ENCODE results near the gene VAX1.
"Not testable (repeated sequence)": the region's sequence is repeated elsewhere in the genome, so short reads cannot be mapped to it uniquely, and the experiment has no call there.

The VAX1 gene

DNA sequence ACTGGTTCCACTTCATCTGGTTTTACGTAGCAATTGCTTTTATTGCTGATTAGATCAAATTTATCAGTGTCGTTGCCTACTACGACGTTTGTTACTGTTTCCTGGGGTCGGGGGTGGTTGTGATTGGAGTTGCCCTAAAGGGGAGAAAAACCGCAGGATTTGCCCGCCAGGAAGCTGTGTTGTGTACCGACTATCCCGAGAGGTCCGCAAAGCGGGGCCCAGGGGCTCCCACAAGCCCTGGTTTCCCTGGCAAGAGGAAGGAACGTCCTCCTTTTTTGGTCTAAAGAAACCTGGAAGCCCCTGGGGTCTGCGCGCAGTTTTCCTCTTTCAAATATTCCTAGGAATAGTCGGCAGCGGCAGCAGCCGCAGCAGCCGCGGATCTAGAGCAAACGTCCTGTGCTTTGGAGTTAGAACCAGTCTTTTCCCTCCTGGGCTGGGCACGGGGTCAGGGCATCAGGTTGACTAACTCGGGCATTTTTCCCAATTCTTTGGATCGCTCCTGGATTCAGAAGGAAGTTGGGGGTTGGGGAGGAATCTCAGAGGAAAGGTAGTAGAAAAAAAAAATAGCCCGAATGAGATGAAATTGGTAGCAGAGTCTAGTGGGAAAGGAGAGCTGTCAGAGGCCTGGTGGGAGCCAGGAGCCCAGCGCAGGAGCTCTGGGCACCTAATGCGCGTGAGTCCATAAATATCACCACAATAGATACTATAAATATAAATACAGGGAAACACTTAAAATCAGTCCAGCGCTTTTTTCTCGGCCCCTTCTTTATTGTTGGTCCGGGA, 4.6 kb downstream of the VAX1 start:
- H3K9me3 ChIP-seq (ENCODE audit: control insufficient read depth in 2 of 2, low read length in 2 of 2), result no peaks in the 10 kb centered on the region
- no peaks in the 10 kb centered on the region for H3K36me3 ChIP-seq (ENCODE audit: control insufficient read depth in 2 of 2, insufficient read depth in 2 of 2, low read length in 2 of 2)
- peaks cover 58 to 89% of the 10 kb centered on the region in 2 donors for H3K27me3 ChIP-seq (ENCODE audit: control insufficient read depth in 1 of 2, insufficient read depth in 2 of 2, low read length in 2 of 2)
- peaks cover 30% of the 10 kb centered on the region for H3K4me1 ChIP-seq (ENCODE audit: control insufficient read depth, insufficient read depth, low read length)
- no peak overlapping the region for H3K4me3 ChIP-seq (ENCODE audit: low read length in 2 of 2)
- H3K9ac ChIP-seq (ENCODE audit: low read length in 2 of 2), result no peak overlapping the region
- no peak overlapping the region for H3K27ac ChIP-seq (ENCODE audit: low read length)

DNA sequence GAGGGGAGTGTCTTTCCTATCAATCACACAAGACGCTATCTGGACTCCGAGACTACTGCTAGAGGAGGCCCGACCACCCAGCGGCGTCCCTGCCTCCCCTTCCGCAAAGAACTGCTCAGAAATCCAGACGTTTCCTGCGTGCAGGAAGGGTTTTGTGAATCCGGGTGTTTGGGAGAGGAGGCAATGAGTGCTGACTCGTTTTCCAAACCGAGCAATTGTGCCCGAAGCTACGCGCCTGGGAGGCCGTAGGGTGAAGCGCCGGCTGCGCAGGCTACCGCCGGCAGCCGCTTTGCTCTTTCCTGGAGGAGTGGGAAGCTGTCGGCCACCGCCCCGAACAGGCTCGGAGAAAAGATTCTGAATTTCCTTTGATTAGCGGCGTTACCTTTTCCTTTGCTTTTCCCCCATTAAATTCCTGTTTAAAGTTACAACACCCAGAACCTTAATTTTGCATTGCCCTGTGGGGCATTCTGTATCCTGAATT, 5.3 kb downstream of the VAX1 start:
- no peak overlapping the region for H3K9ac ChIP-seq (ENCODE audit: low read length in 2 of 2)
- H3K36me3 ChIP-seq (ENCODE audit: control insufficient read depth in 2 of 2, insufficient read depth in 2 of 2, low read length in 2 of 2), result no peaks in the 10 kb centered on the region
- H3K4me1 ChIP-seq (ENCODE audit: control insufficient read depth, insufficient read depth, low read length), result peaks cover 28% of the 10 kb centered on the region
- H3K9me3 ChIP-seq (ENCODE audit: control insufficient read depth in 2 of 2, low read length in 2 of 2), result no peaks in the 10 kb centered on the region
- peaks cover 53 to 86% of the 10 kb centered on the region in 2 donors for H3K27me3 ChIP-seq (ENCODE audit: control insufficient read depth in 1 of 2, insufficient read depth in 2 of 2, low read length in 2 of 2)
- H3K4me3 ChIP-seq (ENCODE audit: low read length in 2 of 2), result no peak overlapping the region
- no peak overlapping the region for H3K27ac ChIP-seq (ENCODE audit: low read length)

DNA sequence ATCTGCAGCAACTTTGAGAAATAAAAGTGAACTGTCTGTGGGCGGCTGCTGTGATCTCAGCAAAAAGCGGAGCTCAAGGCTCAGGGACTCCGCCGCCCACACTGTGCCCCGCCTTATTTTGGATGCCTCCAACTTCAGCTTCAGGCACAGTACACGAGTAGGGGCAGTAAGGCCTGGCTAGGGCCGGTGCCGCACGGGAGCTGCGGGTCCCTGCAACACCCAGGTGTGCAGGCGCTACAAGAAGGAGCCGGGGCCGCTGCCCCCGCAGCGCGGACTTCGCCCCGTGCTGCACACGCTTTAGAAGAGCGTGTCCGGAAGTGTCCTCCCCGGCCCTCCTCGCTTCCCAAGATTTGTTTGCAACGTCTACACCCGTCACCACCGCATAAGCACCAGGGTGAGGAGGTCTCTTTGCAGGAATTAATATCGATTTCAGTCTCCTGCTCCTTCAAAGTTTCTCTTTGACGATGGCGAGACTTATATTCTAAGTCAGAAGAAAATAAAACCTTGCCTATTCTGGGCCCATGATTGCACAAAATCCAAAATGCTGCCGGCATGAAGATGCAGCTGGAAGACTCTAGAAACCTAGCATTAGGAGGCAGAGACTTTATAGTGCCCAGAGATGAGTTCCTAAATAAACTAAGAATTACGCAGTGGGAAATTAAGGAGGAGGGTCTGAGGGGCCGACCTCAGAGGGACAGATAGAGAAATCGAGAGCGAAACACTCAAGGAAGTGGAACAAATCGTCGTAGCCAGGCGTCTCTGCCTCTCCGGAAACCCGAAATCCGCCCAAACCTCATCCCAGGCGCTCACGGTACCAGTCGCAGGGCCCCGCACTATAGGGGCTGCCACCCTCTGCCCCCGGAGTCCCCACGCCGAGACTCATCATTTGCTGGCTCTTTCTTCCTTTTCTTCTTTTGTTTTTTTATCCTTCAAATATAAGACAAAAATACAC, 6.4 kb downstream of the VAX1 start:
- peaks cover 54 to 86% of the 10 kb centered on the region in 2 donors for H3K27me3 ChIP-seq (ENCODE audit: control insufficient read depth in 1 of 2, insufficient read depth in 2 of 2, low read length in 2 of 2)
- peaks cover 17% of the 10 kb centered on the region for H3K4me1 ChIP-seq (ENCODE audit: control insufficient read depth, insufficient read depth, low read length)
- no peak overlapping the region for H3K27ac ChIP-seq (ENCODE audit: low read length)

DNA sequence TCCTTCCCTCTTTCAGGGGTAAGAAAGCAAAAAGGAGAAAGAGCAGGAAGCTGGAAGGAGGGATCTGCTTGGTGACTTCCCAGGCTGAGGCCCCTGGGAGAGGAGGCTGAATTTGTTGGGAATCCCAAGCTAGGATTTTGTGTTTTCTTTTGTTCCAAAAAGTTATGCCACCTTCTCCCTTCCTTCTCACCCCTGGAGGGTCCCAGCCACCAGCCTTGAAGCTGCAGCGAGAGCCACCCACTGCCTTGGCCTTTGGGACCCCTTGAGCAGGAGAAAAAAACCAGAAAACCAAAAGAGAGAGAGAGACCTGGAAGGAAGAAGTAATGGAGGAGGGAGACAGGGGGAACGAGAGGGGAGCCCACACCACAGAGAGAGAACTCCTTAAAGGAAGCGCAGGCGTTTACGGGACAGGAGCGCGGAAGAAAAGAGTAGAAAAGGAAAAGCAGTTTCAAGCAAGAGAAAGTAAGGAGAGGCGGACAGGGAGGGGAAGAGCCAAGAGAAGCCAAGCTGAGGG, 7.2 kb downstream of the VAX1 start:
- Histone ChIP-seq H3K27ac (ENCODE audit: low read length) (no peak overlapping the region), H3K9me3 (ENCODE audit: control insufficient read depth in 2 of 2, low read length in 2 of 2) (no peaks in the 10 kb centered on the region), H3K9ac (ENCODE audit: low read length in 2 of 2) (no peak overlapping the region), H3K36me3 (ENCODE audit: control insufficient read depth in 2 of 2, insufficient read depth in 2 of 2, low read length in 2 of 2) (no peaks in the 10 kb centered on the region), H3K4me3 (ENCODE audit: low read length in 2 of 2) (peak overlapping the region; percentile 40 to 43), H3K27me3 (ENCODE audit: control insufficient read depth in 1 of 2, insufficient read depth in 2 of 2, low read length in 2 of 2) (peaks cover 48 to 79% of the 10 kb centered on the region in 2 donors), H3K4me1 (ENCODE audit: control insufficient read depth, insufficient read depth, low read length) (peaks cover 13% of the 10 kb centered on the region)

More for the DNA sequence above, 6.4 kb downstream of the VAX1 start:
- Histone ChIP-seq H3K9ac (ENCODE audit: low read length in 2 of 2) (no peak overlapping the region), H3K9me3 (ENCODE audit: control insufficient read depth in 2 of 2, low read length in 2 of 2) (no peaks in the 10 kb centered on the region), H3K4me3 (ENCODE audit: low read length in 2 of 2) (peak overlapping the region; percentile 40 to 43), H3K36me3 (ENCODE audit: control insufficient read depth in 2 of 2, insufficient read depth in 2 of 2, low read length in 2 of 2) (no peaks in the 10 kb centered on the region)

DNA sequence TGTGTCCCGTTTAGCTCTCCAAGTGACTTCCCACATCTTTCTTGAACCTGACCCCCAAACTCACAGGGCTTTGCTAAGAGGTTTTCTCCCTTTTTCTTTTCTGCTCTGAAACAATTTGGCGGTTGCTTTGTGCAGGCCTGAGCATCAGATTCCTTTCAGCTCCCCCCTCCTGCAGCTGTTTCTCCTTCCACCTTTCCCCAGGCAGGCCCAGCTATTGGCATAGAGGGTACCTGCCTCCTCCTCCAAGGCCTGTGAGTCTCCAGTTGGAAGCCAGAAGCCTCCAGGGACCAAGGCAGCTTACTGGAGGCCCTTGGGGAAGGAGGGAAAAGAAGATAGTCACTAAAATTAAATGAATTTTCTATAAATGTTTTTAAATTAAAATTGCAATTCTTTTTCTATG, 7.7 kb downstream of the VAX1 start:
- H3K27me3 ChIP-seq (ENCODE audit: control insufficient read depth in 1 of 2, insufficient read depth in 2 of 2, low read length in 2 of 2), result peaks cover 44 to 74% of the 10 kb centered on the region in 2 donors
- H3K4me3 ChIP-seq (ENCODE audit: low read length in 2 of 2), result no peak overlapping the region

DNA sequence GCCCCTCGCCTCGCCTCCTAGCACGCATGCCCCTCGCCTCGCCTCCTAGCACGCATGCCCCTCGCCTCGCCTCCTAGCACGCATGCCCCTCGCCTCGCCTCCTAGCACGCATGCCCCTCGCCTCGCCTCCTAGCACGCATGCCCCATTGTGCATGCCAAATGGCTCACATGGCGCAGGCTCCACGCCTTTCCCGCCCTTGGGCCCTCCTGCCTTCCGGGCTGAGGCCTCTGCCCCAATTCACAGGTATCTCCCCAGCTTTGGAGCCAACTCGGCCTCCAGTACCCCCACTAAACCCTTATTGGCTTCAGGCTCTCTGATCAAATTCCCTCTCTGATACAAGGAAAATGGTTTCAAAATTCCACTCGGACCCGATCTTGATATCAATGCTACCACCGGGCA, 11.4 kb downstream of the VAX1 start:
- H3K9ac ChIP-seq (ENCODE audit: low read length in 2 of 2); H3K36me3 ChIP-seq (ENCODE audit: control insufficient read depth in 2 of 2, insufficient read depth in 2 of 2, low read length in 2 of 2); H3K27ac ChIP-seq (ENCODE audit: low read length); H3K4me3 ChIP-seq (ENCODE audit: low read length in 2 of 2); H3K4me1 ChIP-seq (ENCODE audit: control insufficient read depth, insufficient read depth, low read length); H3K9me3 ChIP-seq (ENCODE audit: control insufficient read depth in 2 of 2, low read length in 2 of 2): not testable (repeated sequence)
- H3K27me3 ChIP-seq (ENCODE audit: control insufficient read depth in 1 of 2, insufficient read depth in 2 of 2, low read length in 2 of 2), result peaks cover 22 to 44% of the 10 kb centered on the region in 2 donors

More for the DNA sequence above, 7.7 kb downstream of the VAX1 start:
- peaks cover 13% of the 10 kb centered on the region for H3K4me1 ChIP-seq (ENCODE audit: control insufficient read depth, insufficient read depth, low read length)
- no peak overlapping the region for H3K27ac ChIP-seq (ENCODE audit: low read length)
- no peaks in the 10 kb centered on the region for H3K36me3 ChIP-seq (ENCODE audit: control insufficient read depth in 2 of 2, insufficient read depth in 2 of 2, low read length in 2 of 2)
- H3K9ac ChIP-seq (ENCODE audit: low read length in 2 of 2), result no peak overlapping the region
- no peaks in the 10 kb centered on the region for H3K9me3 ChIP-seq (ENCODE audit: control insufficient read depth in 2 of 2, low read length in 2 of 2)

DNA sequence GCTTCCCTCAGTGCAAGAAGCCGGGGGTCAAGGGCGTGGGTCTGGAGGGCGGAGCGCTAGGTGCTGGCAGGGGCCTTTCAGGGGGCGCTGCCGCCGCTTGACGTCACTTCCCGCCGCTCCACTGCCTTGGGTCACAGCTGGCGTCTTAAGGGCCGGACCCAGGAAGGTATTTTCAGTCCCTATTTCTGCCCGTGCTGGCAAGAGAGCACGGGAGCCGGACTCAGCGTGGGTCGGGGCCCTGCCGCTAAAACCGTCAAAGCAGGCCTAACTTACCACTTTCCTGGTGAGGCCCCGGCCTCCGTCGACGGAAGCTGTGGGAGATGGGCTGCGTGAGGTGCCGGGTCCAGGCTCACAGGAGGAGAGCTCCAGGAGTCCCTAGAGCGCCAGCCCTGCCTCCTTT, 12.0 kb downstream of the VAX1 start:
- Histone ChIP-seq H3K4me1 (ENCODE audit: control insufficient read depth, insufficient read depth, low read length) (no peaks in the 10 kb centered on the region), H3K27me3 (ENCODE audit: control insufficient read depth in 1 of 2, insufficient read depth in 2 of 2, low read length in 2 of 2) (peaks cover 16 to 38% of the 10 kb centered on the region in 2 donors), H3K9me3 (ENCODE audit: control insufficient read depth in 2 of 2, low read length in 2 of 2) (no peaks in the 10 kb centered on the region), H3K36me3 (ENCODE audit: control insufficient read depth in 2 of 2, insufficient read depth in 2 of 2, low read length in 2 of 2) (no peaks in the 10 kb centered on the region), H3K4me3 (ENCODE audit: low read length in 2 of 2) (no peak overlapping the region), H3K27ac (ENCODE audit: low read length) (no peak overlapping the region), H3K9ac (ENCODE audit: low read length in 2 of 2) (no peak overlapping the region)

DNA sequence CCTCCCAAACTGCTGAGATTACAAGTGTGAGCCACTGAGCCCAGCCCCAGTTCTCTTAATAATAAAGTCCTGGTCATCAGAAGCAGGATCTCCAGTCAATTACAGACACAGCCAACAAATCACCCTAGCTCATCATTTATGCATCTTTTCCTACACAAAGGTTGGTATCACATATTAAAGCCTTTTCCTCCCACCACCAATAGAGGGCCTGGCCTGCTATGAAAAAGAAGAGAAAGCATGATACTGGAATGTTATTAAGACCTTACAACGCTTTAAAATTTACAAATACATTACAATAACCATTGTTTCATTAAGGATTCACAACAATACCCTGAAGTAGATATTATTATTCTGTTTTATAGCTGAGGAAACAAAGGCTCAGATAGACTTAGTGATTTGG, 25.9 kb downstream of the VAX1 start:
- no peak overlapping the region for H3K9ac ChIP-seq (ENCODE audit: low read length in 2 of 2)
- H3K36me3 ChIP-seq (ENCODE audit: control insufficient read depth in 2 of 2, insufficient read depth in 2 of 2, low read length in 2 of 2), result no peaks in the 10 kb centered on the region

DNA sequence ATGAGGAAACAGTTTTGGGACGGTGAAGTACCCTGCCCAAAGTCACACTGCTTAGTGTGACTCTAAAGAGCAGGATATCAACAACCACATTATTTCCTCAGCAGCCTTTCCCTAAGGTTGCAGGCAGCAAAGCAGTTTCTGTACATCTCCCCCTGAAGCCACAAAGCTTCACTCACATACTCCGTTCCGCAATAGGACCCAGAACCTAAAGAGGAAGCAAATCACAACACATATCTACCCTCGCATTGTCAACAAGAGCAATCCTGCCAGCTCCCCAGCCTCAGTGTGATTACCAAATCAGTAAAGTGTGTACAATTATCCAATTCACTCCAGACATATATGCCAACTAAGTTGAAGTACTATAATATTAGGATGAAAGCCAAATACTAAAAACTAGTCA, 30.8 kb downstream of the VAX1 start:
- Histone ChIP-seq H3K27ac (ENCODE audit: low read length) (no peak overlapping the region), H3K4me1 (ENCODE audit: control insufficient read depth, insufficient read depth, low read length) (no peaks in the 10 kb centered on the region), H3K9ac (ENCODE audit: low read length in 2 of 2) (no peak overlapping the region), H3K36me3 (ENCODE audit: control insufficient read depth in 2 of 2, insufficient read depth in 2 of 2, low read length in 2 of 2) (no peaks in the 10 kb centered on the region), H3K9me3 (ENCODE audit: control insufficient read depth in 2 of 2, low read length in 2 of 2) (no peaks in the 10 kb centered on the region), H3K4me3 (ENCODE audit: low read length in 2 of 2) (no peak overlapping the region), H3K27me3 (ENCODE audit: control insufficient read depth in 1 of 2, insufficient read depth in 2 of 2, low read length in 2 of 2) (peaks cover 2 to 6% of the 10 kb centered on the region in 2 donors)

More for the DNA sequence above, 25.9 kb downstream of the VAX1 start:
- H3K27me3 ChIP-seq (ENCODE audit: control insufficient read depth in 1 of 2, insufficient read depth in 2 of 2, low read length in 2 of 2), result peaks cover 5 to 11% of the 10 kb centered on the region in 2 donors
- no peaks in the 10 kb centered on the region for H3K4me1 ChIP-seq (ENCODE audit: control insufficient read depth, insufficient read depth, low read length)
- no peaks in the 10 kb centered on the region for H3K9me3 ChIP-seq (ENCODE audit: control insufficient read depth in 2 of 2, low read length in 2 of 2)
- H3K4me3 ChIP-seq (ENCODE audit: low read length in 2 of 2), result no peak overlapping the region
- no peak overlapping the region for H3K27ac ChIP-seq (ENCODE audit: low read length)

DNA sequence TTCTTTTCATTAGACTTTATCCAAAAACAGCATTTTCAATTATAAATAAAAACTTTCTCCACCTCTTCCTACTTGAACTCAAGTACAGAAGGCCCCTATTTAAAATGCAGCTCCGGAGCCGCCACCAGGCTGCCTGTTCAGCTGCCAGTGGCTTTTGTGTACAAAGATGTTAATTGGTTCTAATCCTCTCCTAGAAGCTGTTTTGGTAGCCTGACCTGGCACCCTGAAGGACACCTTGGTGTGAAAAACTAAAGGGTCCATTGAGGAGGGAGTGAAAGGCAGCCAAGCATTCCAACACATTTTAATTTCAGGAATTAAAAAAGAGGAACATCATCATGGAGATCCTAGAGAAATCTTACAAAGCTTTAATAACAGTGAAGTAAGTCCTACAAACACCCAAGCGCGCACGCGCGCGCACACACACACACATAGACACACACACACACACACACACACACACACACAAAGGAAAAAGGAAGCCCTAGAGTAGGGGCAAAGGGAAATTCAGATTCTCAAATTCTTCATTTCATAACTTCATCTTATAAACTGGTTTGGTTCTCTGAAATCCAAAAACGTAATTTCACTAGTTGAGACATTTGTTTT, 41.4 kb downstream of the VAX1 start:
- H3K27me3 ChIP-seq (ENCODE audit: control insufficient read depth in 1 of 2, insufficient read depth in 2 of 2, low read length in 2 of 2), result peaks cover 0 to 4% of the 10 kb centered on the region in 2 donors
- H3K9me3 ChIP-seq (ENCODE audit: control insufficient read depth in 2 of 2, low read length in 2 of 2), result no peaks in the 10 kb centered on the region
- no peaks in the 10 kb centered on the region for H3K36me3 ChIP-seq (ENCODE audit: control insufficient read depth in 2 of 2, insufficient read depth in 2 of 2, low read length in 2 of 2)
- H3K9ac ChIP-seq (ENCODE audit: low read length in 2 of 2), result no peak overlapping the region
- no peak overlapping the region for H3K27ac ChIP-seq (ENCODE audit: low read length)
- H3K4me1 ChIP-seq (ENCODE audit: control insufficient read depth, insufficient read depth, low read length), result no peaks in the 10 kb centered on the region
- H3K4me3 ChIP-seq (ENCODE audit: low read length in 2 of 2), result no peak overlapping the region

Measured in stomach smooth muscle (tissue), 2 donors.